Measurements from ENCODE around the gene PHGDH.
"Not testable (repeated sequence)": the region's sequence is repeated elsewhere in the genome, so short reads cannot be mapped to it uniquely, and the experiment has no call there.

Gene PHGDH

GRCh38 chr1:119703666-119704450, 7.9 kb upstream of the PHGDH start:
- no peak for DNase-seq (ENCODE audit: low spot score)
- ChIA-PET CTCF (interaction anchor here (0.6 kb wide), 1 partner anchor 41 kb away, joined by 3 read pairs; no protein-coding TSS in a partner anchor), POLR2A (ENCODE audit: low non-redundant PET) (no interaction called here)
- H3K27ac ChIP-seq, result no peak overlapping the region
- no peak for TF ChIP-seq CTCF (conservative IDR thresholded peaks at IDR 0.05; ENCODE audit: low read depth)

- H3K27ac ChIP-seq; DNase-seq (ENCODE audit: low spot score); CTCF ChIA-PET; POLR2A ChIA-PET (ENCODE audit: low non-redundant PET): not testable (repeated sequence)
Observed at GRCh38 chr1:119706599-119706998, 5.1 kb upstream of the PHGDH start.

- POLR2A ChIA-PET (ENCODE audit: low non-redundant PET), result interaction anchor here (0.6 to 1.1 kb wide), 2 partner anchors 16 to 66 kb away, joined by 3 read pairs; no protein-coding TSS in a partner anchor
- CTCF ChIA-PET, result interaction anchor here (0.9 to 1.1 kb wide), 3 partner anchors 24 to 97 kb away, joined by 4 to 5 read pairs (median 5); no protein-coding TSS in a partner anchor
- H3K27ac ChIP-seq, result peak overlapping the region; percentile 93
- not testable (repeated sequence) for DNase-seq (ENCODE audit: low spot score)
Observed at GRCh38 chr1:119711356-119711803, 354 bp upstream of the PHGDH start.

GRCh38 chr1:119712342-119713038, 756 bp downstream of the PHGDH start:
- CTCF ChIA-PET, result interaction anchor here (0.5 to 1.1 kb wide), 4 partner anchors 25 to 200 kb away, joined by 3 to 5 read pairs (median 4); no protein-coding TSS in a partner anchor
- peak overlapping the region; percentile 93 for H3K27ac ChIP-seq
- POLR2A ChIA-PET (ENCODE audit: low non-redundant PET), result interaction anchor here (1.1 kb wide), 1 partner anchor 17 kb away, joined by 3 read pairs; no protein-coding TSS in a partner anchor
- no peak for TF ChIP-seq CTCF (conservative IDR thresholded peaks at IDR 0.05; ENCODE audit: low read depth)
- DNase-seq (ENCODE audit: low spot score), result peak; percentile 87

- CTCF ChIA-PET, result interaction anchor here (0.5 kb wide), 1 partner anchor 201 kb away, joined by 3 read pairs; no protein-coding TSS in a partner anchor
- peak overlapping the region; percentile 93 for H3K27ac ChIP-seq
- no peak for TF ChIP-seq CTCF (conservative IDR thresholded peaks at IDR 0.05; ENCODE audit: low read depth)
- POLR2A ChIA-PET (ENCODE audit: low non-redundant PET), result no interaction called here
- DNase-seq (ENCODE audit: low spot score), result no peak
Observed at GRCh38 chr1:119713039-119713748, 1.5 kb downstream of the PHGDH start.

- TF ChIP-seq CTCF (conservative IDR thresholded peaks at IDR 0.05; ENCODE audit: low read depth), result no peak
- CTCF ChIA-PET, result interaction anchor here (0.6 kb wide), 1 partner anchor 1442 kb away, joined by 3 read pairs; no protein-coding TSS in a partner anchor
- POLR2A ChIA-PET (ENCODE audit: low non-redundant PET), result no interaction called here
- H3K27ac ChIP-seq, result peak overlapping the region; percentile 93
- DNase-seq (ENCODE audit: low spot score), result no peak
Observed at GRCh38 chr1:119713749-119714456, 2.2 kb downstream of the PHGDH start.

All from RWPE1 (cell line).